H1 (cell line): ENCODE data around the gene TIMM23. TPM values are rescaled to one million over a fixed set of nuclear protein-coding genes. Genes with fewer than 3 reads are reported as not detected.

ENCODE experiments used
- CTCF ChIA-PET: fragments of 300-600 bp; sonication (Branson Sonifier 250); formaldehyde crosslinking; loops from one replicate; lab custom pipeline; 2021; ENCODE audit not compliant: partially characterized antibody; lab: Charles Lee
- POLR2A ChIA-PET: fragments of 300-600 bp; sonication (Branson Sonifier 250); formaldehyde crosslinking; loops from one replicate; lab custom pipeline; 2021; ENCODE audit warnings: inconsistent platforms; ENCODE audit not compliant: partially characterized antibody; lab: Charles Lee
- DNase-seq, 2 experiments: peaks; one replicate each; pipeline versions ENCODE4 v3.0.0 to v3.0.0-alpha.2; 2010 to 2022; ENCODE audit warnings: low spot score in 2 of 2, low read depth in 1 of 2, mixed read lengths in 1 of 2
- FAIRE-seq: peaks from 2 replicates; lab custom pipeline; 2011; peaks lifted over from hg19 to GRCh38; lab: Jason Lieb, UNC
- H2AFZ ChIP-seq: 2 replicates; pipeline ENCODE4 v1.8.1; 2012; ENCODE audit warnings: low read length, inconsistent platforms
- H2AK5ac ChIP-seq: 2 replicates; pipeline ENCODE4 v1.6.1; 2013; ENCODE audit warnings: low read depth, low read length
- H2BK120ac ChIP-seq: replicated peaks from 2 replicates; pipeline ENCODE3; 2013; ENCODE audit warnings: low read depth, low read length, inconsistent platforms
- H2BK12ac ChIP-seq: 2 replicates; pipeline ENCODE4 v1.6.1; 2013; ENCODE audit warnings: low read depth, low read length
- H2BK15ac ChIP-seq: 2 replicates; pipeline ENCODE4 v1.6.1; 2013; ENCODE audit warnings: low read length
- H2BK20ac ChIP-seq: 2 replicates; pipeline ENCODE4 v1.6.1; 2013; ENCODE audit warnings: low read length
- H2BK5ac ChIP-seq: 2 replicates; pipeline ENCODE4 v1.6.1; 2013; ENCODE audit warnings: low read depth, low read length
- H3K14ac ChIP-seq: 2 replicates; pipeline ENCODE4 v1.6.1; 2013; ENCODE audit warnings: inconsistent platforms; ENCODE audit not compliant: insufficient read length
- H3K18ac ChIP-seq: 2 replicates; pipeline ENCODE4 v1.6.1; 2013; ENCODE audit warnings: low read length; ENCODE audit errors: extremely low read depth
- H3K23ac ChIP-seq: 2 replicates; pipeline ENCODE4 v1.6.1; 2013; ENCODE audit warnings: inconsistent platforms; ENCODE audit not compliant: insufficient read length
- H3K23me2 ChIP-seq: 2 replicates; pipeline ENCODE4 v1.6.1; 2013; ENCODE audit warnings: low read depth, low read length
- H3K27ac ChIP-seq: 2 replicates; pipeline ENCODE4 v1.6.1; 2011; ENCODE audit warnings: low read depth, low read length, inconsistent platforms
- H3K27me3 ChIP-seq, 4 experiments: replicated peaks in 1 of 4; 1 replicate in 1 of 4; 2 replicates in 3 of 4; pipeline versions ENCODE4 v1.6.1 to v1.8.1; 2011 to 2013; ENCODE audit warnings: low read length in 3 of 4, mild to moderate bottlenecking in 3 of 4, inconsistent platforms in 2 of 4, mixed read lengths in 2 of 4, moderate library complexity in 1 of 4; ENCODE audit not compliant: control insufficient read depth in 3 of 4, insufficient read depth in 3 of 4; ENCODE audit errors: extremely low read depth in 1 of 4
- H3K36me3 ChIP-seq, 4 experiments: 2 replicates each; pipeline versions ENCODE4 v1.6.1 to v1.8.1; 2011 to 2013; ENCODE audit warnings: mild to moderate bottlenecking in 4 of 4, low read length in 3 of 4, moderate library complexity in 2 of 4, control low read depth in 1 of 4, inconsistent platforms in 1 of 4; ENCODE audit not compliant: insufficient read depth in 4 of 4, control insufficient read depth in 2 of 4
- H3K4ac ChIP-seq: replicated peaks from 2 replicates; pipeline ENCODE3; 2013; ENCODE audit warnings: low read length, low read depth, mixed read lengths, inconsistent platforms; ENCODE audit not compliant: insufficient read length
- H3K4me1 ChIP-seq, 4 experiments: replicated peaks in 1 of 4; 1 replicate in 1 of 4; 2 replicates in 3 of 4; pipeline versions ENCODE4 v1.6.1 to v1.8.1; 2011 to 2013; ENCODE audit warnings: low read length in 3 of 4, inconsistent platforms in 2 of 4, mixed read lengths in 1 of 4; ENCODE audit not compliant: insufficient read depth in 4 of 4, control insufficient read depth in 3 of 4
- H3K4me2 ChIP-seq, 2 experiments: 2 replicates each; pipeline versions ENCODE4 v1.6.1 to v1.8.1; 2011 to 2013; ENCODE audit warnings: low read depth in 2 of 2, low read length in 2 of 2, control low read depth in 1 of 2, inconsistent platforms in 1 of 2, mild to moderate bottlenecking in 1 of 2; ENCODE audit not compliant: insufficient read depth in 1 of 2
- H3K4me3 ChIP-seq, 4 experiments: fragments of 200-600, 300-600 bp in 1 of 4; sonication (generic), shearing (Covaris generic), sonication (Bioruptor Twin) in 1 of 4; 2 replicates each; pipeline versions ENCODE4 v1.5.1 to v1.8.1; 2011 to 2016; ENCODE audit warnings: low read length in 4 of 4, low read depth in 3 of 4, control low read depth in 2 of 4, inconsistent platforms in 2 of 4, mild to moderate bottlenecking in 2 of 4, mixed read lengths in 1 of 4, moderate library complexity in 1 of 4; ENCODE audit not compliant: insufficient read depth in 2 of 4; ENCODE audit errors: extremely low read depth in 1 of 4
- H3K56ac ChIP-seq: replicated peaks from 2 replicates; pipeline ENCODE3; 2013; ENCODE audit warnings: low read depth, mild to moderate bottlenecking, mixed read lengths, low read length, inconsistent platforms; ENCODE audit not compliant: insufficient read length
- H3K79me1 ChIP-seq: 2 replicates; pipeline ENCODE4 v1.6.1; 2013; ENCODE audit warnings: low read depth, low read length, control low read depth
- H3K79me2 ChIP-seq, 2 experiments: 2 replicates each; pipeline versions ENCODE4 v1.6.1 to v1.8.1; 2012 to 2013; ENCODE audit warnings: low read length in 2 of 2, mild to moderate bottlenecking in 2 of 2, inconsistent platforms in 1 of 2; ENCODE audit not compliant: insufficient read depth in 2 of 2, control insufficient read depth in 1 of 2
- H3K9ac ChIP-seq, 4 experiments: replicated peaks in 1 of 4; 1 replicate in 1 of 4; 2 replicates in 3 of 4; pipeline versions ENCODE4 v1.6.1 to v1.8.1; 2011 to 2013; ENCODE audit warnings: low read depth in 3 of 4, low read length in 3 of 4, control low read depth in 2 of 4, mild to moderate bottlenecking in 2 of 4, moderate library complexity in 2 of 4, inconsistent platforms in 1 of 4; ENCODE audit errors: extremely low read depth in 1 of 4
- H3K9me3 ChIP-seq, 2 experiments: 2 replicates each; pipeline versions ENCODE4 v1.6.1 to v1.8.1; 2012 to 2013; ENCODE audit warnings: mild to moderate bottlenecking in 2 of 2, moderate library complexity in 2 of 2, control low read depth in 1 of 2, inconsistent platforms in 1 of 2, low read depth in 1 of 2, low read length in 1 of 2, mixed read lengths in 1 of 2; ENCODE audit not compliant: insufficient read depth in 2 of 2
- H4K20me1 ChIP-seq, 2 experiments: replicated peaks in 1 of 2; 2 replicates each; pipeline versions ENCODE3 to v1.8.1; 2011 to 2013; ENCODE audit warnings: inconsistent platforms in 2 of 2, low read length in 2 of 2, mild to moderate bottlenecking in 1 of 2; ENCODE audit not compliant: insufficient read depth in 2 of 2, control insufficient read depth in 1 of 2
- H4K5ac ChIP-seq: 2 replicates; pipeline ENCODE4 v1.6.1; 2013; ENCODE audit warnings: low read length, low read depth, mixed read lengths, inconsistent platforms; ENCODE audit not compliant: insufficient read length
- H4K8ac ChIP-seq: 2 replicates; pipeline ENCODE4 v1.8.0; 2013; ENCODE audit warnings: mild to moderate bottlenecking, moderate library complexity, low read length, inconsistent platforms; ENCODE audit not compliant: insufficient read depth; ENCODE audit errors: extremely low read depth
- H4K91ac ChIP-seq: replicated peaks from 2 replicates; pipeline ENCODE3; 2013; ENCODE audit warnings: low read length, mixed read lengths, inconsistent platforms; ENCODE audit not compliant: insufficient read length
- CBX8 ChIP-seq: fragments of 300-800, 300-1000 bp; sonication (generic); IDR thresholded peaks from 2 replicates; pipeline ENCODE4 v1.7.1; 2016; ENCODE audit warnings: low read depth, low read length, borderline replicate concordance
- E2F6 ChIP-seq: IDR thresholded peaks from 2 replicates; pipeline ENCODE4 v1.6.1; 2012; ENCODE audit warnings: inconsistent platforms
- FOSL1 ChIP-seq: IDR thresholded peaks from 2 replicates; pipeline ENCODE4 v1.6.1; 2011; ENCODE audit warnings: mild to moderate bottlenecking, low read depth, low read length, moderate library complexity; ENCODE audit not compliant: insufficient read depth
- JUN ChIP-seq: IDR thresholded peaks from 2 replicates; pipeline ENCODE4 v1.6.1; 2011; ENCODE audit warnings: low read depth, mild to moderate bottlenecking, improper control_type of control experiment, low read length
- KDM5A ChIP-seq: fragments of 200-600 bp; IDR thresholded peaks from 2 replicates; pipeline ENCODE4 v1.7.1; 2012; ENCODE audit warnings: mild to moderate bottlenecking, low read length, inconsistent platforms, mixed read lengths
- POU5F1 ChIP-seq: IDR thresholded peaks from 2 replicates; pipeline ENCODE4 v1.6.1; 2011; ENCODE audit warnings: low read depth, mild to moderate bottlenecking, low read length, moderate library complexity
- RFX5 ChIP-seq: IDR thresholded peaks from 2 replicates; pipeline ENCODE4 v1.6.1; 2011; ENCODE audit warnings: low read depth, low read length, improper control_type of control experiment, borderline replicate concordance
- SP4 ChIP-seq: IDR thresholded peaks from 2 replicates; pipeline ENCODE4 v1.6.1; 2012; ENCODE audit warnings: low read length, inconsistent platforms
- USF2 ChIP-seq: IDR thresholded peaks from 2 replicates; pipeline ENCODE4 v1.6.1; 2011; ENCODE audit warnings: low read length, improper control_type of control experiment
- WGBS, 2 experiments: shearing (Covaris generic) in 1 of 2; methylation state at CpG; one replicate each; pipeline versions ENCODE4 v1.1.6 to v1.1.7; 2013 to 2015; ENCODE audit warnings: low lambda C conversion rate in 2 of 2, mixed read lengths in 2 of 2, inconsistent platforms in 1 of 2, low coverage in 1 of 2, missing lambda C conversion rate in 1 of 2; ENCODE audit not compliant: insufficient replicate concordance in 2 of 2, insufficient coverage in 1 of 2, insufficient read length in 1 of 2; ENCODE audit errors: extremely low coverage in 1 of 2, missing lambda C conversion rate in 1 of 2; 5-methylcytosine and 5-hydroxymethylcytosine counted together
- polyA plus RNA-seq, 7 experiments: library from polyadenylated mRNA; depleted of rRNA in 3 of 7; stranded (reverse) in 5 of 7; unstranded in 2 of 7; fragments of >200 nt in 5 of 7; fragments of 200-250 nt in 2 of 7; gene quantifications; 1 replicate in 5 of 7; 2 replicates in 1 of 7; 4 replicates in 1 of 7; pipeline versions ENCODE4 v1.2.1 to v1.2.3, GENCODE V29; 2011 to 2013; ENCODE audit warnings: missing spikeins in 2 of 7, mixed read lengths in 2 of 7
- total RNA-seq: library from RNA; stranded (reverse); fragmentation: NEBNext Ultra II Directional; extraction: Animal tissue kit (Norgen Biotek cat#: 25700); gene quantifications from 2 replicates; pipeline ENCODE4 v1.2.1, GENCODE V29; 2021

TIMM23 gene
- total and polyA plus RNA-seq, 2 of the 8 experiments (the other 6 are each of a cell fraction or from before 2014, with no cell fraction given) = 101 to 130 TPM

- H3K4me3 ChIP-seq = no peak overlapping the region
- no peak overlapping the region for H4K5ac ChIP-seq
- 78% methylated on average over 6 of the region's 6 CpGs; no CpG with 5 or more reads in 1 of the 2 experiments for WGBS, 2 experiments
- H3K9me3 ChIP-seq = no peaks in the 10 kb centered on the region
- no peak overlapping the region for H3K4ac ChIP-seq
- no peak overlapping the region for H3K23ac ChIP-seq
- peaks cover 0 to 26% of the 10 kb centered on the region in 2 experiments; a peak in 2 of 4 replicates for H3K79me2 ChIP-seq
- H3K27me3 ChIP-seq = no peaks in the 10 kb centered on the region
- no peak overlapping the region for H2BK20ac ChIP-seq
- H3K4me2 ChIP-seq = no peak overlapping the region
- H2AK5ac ChIP-seq = peak overlapping the region; percentile 46; the same call in 1 of the 2 replicates
- 0 out of 2 replicates have a peak overlapping the region, but pooled peaks have one; percentile 46 for H2BK15ac ChIP-seq
- POLR2A ChIA-PET = interaction anchor here (0.7 kb wide), 1 partner anchor 32 kb away, joined by 4 read pairs; no protein-coding TSS in a partner anchor
- 0 out of 2 replicates have a peak overlapping the region, but pooled peaks have one; percentile 46 for H2AFZ ChIP-seq
- H2BK12ac ChIP-seq = peak overlapping the region; percentile 7; the same call in 1 of the 2 replicates
- H3K9ac ChIP-seq = no peak overlapping the region
- no peak overlapping the region for H2BK5ac ChIP-seq
- peaks cover 2% of the 10 kb centered on the region; the same call in 1 of the 2 replicates for H3K79me1 ChIP-seq
- H3K4me1 ChIP-seq = peaks cover 0 to 12% (median 3%) of the 10 kb centered on the region in 4 experiments; a peak in 5 of 7 replicates
- H3K27ac ChIP-seq = no peak overlapping the region
- no peak for DNase-seq
- H3K23me2 ChIP-seq = peaks cover 4% of the 10 kb centered on the region; the same call in 1 of the 2 replicates
- H4K20me1 ChIP-seq = peaks cover 1 to 10% of the 10 kb centered on the region in 2 experiments
- CTCF ChIA-PET = interaction anchor here (0.6 to 4.7 kb wide), 7 partner anchors 9 to 363 kb away, joined by 3 to 16 read pairs (median 3); no protein-coding TSS in a partner anchor
- no peak overlapping the region for H4K8ac ChIP-seq
- H3K36me3 ChIP-seq = no peaks in the 10 kb centered on the region
- no peak overlapping the region for H3K14ac ChIP-seq
- H3K18ac ChIP-seq = no peak overlapping the region
- no peak overlapping the region for H2BK120ac ChIP-seq
- FAIRE-seq = no peak
- H4K91ac ChIP-seq = no peak overlapping the region
- H3K56ac ChIP-seq = no peak overlapping the region
- TF ChIP-seq RFX5 (no peak), E2F6 (no peak), JUN (no peak), KDM5A (no peak), USF2 (no peak), FOSL1 (no peak), SP4 (no peak), POU5F1 (no peak), CBX8 (no peak)
Observed at GRCh38 chr10:46031648-46032532, 59.6 kb downstream of the TIMM23 start.
